COLO829 (cell line): ENCODE results near the gene GPD1L.
"Not testable (repeated sequence)": the region's sequence is repeated elsewhere in the genome, so short reads cannot be mapped to it uniquely, and the experiment has no call there.

Experiments
- DNase-seq: peaks from one replicate; pipeline ENCODE4 v3.0.0; 2012; ENCODE audit warnings: low spot score

The GPD1L gene

GRCh38 chr3:32106132-32106928 lies at the start of gene GPD1L:
TSS of gene GPD1L (plus strand) at chr3:32106620. CDS start at chr3:32106712, 92 bp downstream.
- peak; percentile 90 for DNase-seq

- DNase-seq, result not testable (repeated sequence)
Measured at GRCh38 chr3:32058465-32058864, 48.0 kb upstream of the GPD1L start.

GRCh38 chr3:32062950-32063582 lies 43.4 kb upstream of the GPD1L start:
- DNase-seq, result no peak

- no peak for DNase-seq
Measured at GRCh38 chr3:32066686-32067085, 39.7 kb upstream of the GPD1L start.

GRCh38 chr3:32074194-32074593 lies 32.2 kb upstream of the GPD1L start:
- DNase-seq, result not testable (repeated sequence)

GRCh38 chr3:32076566-32076965 lies 29.9 kb upstream of the GPD1L start:
- DNase-seq, result no peak

- no peak for DNase-seq
Measured at GRCh38 chr3:32077260-32078084, 28.9 kb upstream of the GPD1L start.

GRCh38 chr3:32078085-32078634 lies 28.3 kb upstream of the GPD1L start:
- no peak for DNase-seq

GRCh38 chr3:32078864-32079263 lies 27.6 kb upstream of the GPD1L start:
- DNase-seq, result no peak

GRCh38 chr3:32082721-32083120 lies 23.7 kb upstream of the GPD1L start:
- DNase-seq, result no peak

GRCh38 chr3:32083702-32084270 lies 22.6 kb upstream of the GPD1L start:
- peak; percentile 84 for DNase-seq

GRCh38 chr3:32084870-32085269 lies 21.6 kb upstream of the GPD1L start:
- no peak for DNase-seq

GRCh38 chr3:32086464-32086863 lies 20.0 kb upstream of the GPD1L start:
- DNase-seq, result no peak

- DNase-seq, result no peak
Measured at GRCh38 chr3:32089476-32089875, 16.9 kb upstream of the GPD1L start.

GRCh38 chr3:32093204-32093603 lies 13.2 kb upstream of the GPD1L start:
- DNase-seq, result no peak

- no peak for DNase-seq
Measured at GRCh38 chr3:32095431-32095830, 11.0 kb upstream of the GPD1L start.

GRCh38 chr3:32097768-32098167 lies 8.7 kb upstream of the GPD1L start:
- no peak for DNase-seq

- peak; percentile 84 for DNase-seq
Measured at GRCh38 chr3:32098528-32098927, 7.9 kb upstream of the GPD1L start.

GRCh38 chr3:32100465-32100864 lies 6.0 kb upstream of the GPD1L start:
- DNase-seq, result no peak

GRCh38 chr3:32102289-32102688 lies 4.1 kb upstream of the GPD1L start:
- no peak for DNase-seq

- DNase-seq, result no peak
Measured at GRCh38 chr3:32104492-32104891, 1.9 kb upstream of the GPD1L start.
